Kidney epithelial cell (primary cell): ENCODE measurements around the gene RBBP4. TPM values are rescaled to one million over a fixed set of nuclear protein-coding genes. Genes with fewer than 3 reads are reported as not detected.

Source experiments
- DNase-seq: peaks from one replicate; pipeline ENCODE4 v3.0.0-alpha.2; 2010; ENCODE audit warnings: low read depth
- H3K27me3 ChIP-seq: 2 replicates; pipeline ENCODE4 v1.6.0; 2011; ENCODE audit warnings: low read length; ENCODE audit not compliant: control insufficient read depth, insufficient read depth
- H3K36me3 ChIP-seq: 2 replicates; pipeline ENCODE4 v1.5.1; 2011; ENCODE audit warnings: low read length; ENCODE audit not compliant: control insufficient read depth, insufficient read depth
- H3K4me3 ChIP-seq: 2 replicates; pipeline ENCODE4 v1.5.1; 2011; ENCODE audit warnings: low read depth, mild to moderate bottlenecking, control low read depth, low read length
- CTCF ChIP-seq: IDR thresholded peaks from 2 replicates; pipeline ENCODE4 v1.5.1; 2011; ENCODE audit warnings: mild to moderate bottlenecking, moderate library complexity, low read length, control low read depth, inconsistent platforms; ENCODE audit not compliant: insufficient read depth, poor library complexity, severe bottlenecking
- total RNA-seq: library from RNA; depleted of rRNA; stranded (reverse); fragments of >200 nt; gene quantifications from 2 replicates; pipeline ENCODE4 v1.2.3, GENCODE V29; 2015

RBBP4 gene
- total RNA-seq, 1 donor from 2014 or later, result 216 TPM

- H3K4me3 ChIP-seq, result peak within 1 kb of the TSS; percentile 73
- H3K27me3 ChIP-seq, result no peaks in the 10 kb centered on the region
- DNase-seq, result no peak
- no peak for TF ChIP-seq CTCF
- no peaks in the 10 kb centered on the region for H3K36me3 ChIP-seq
Observed at GRCh38 chr1:32702599-32703478, 51.8 kb downstream of the RBBP4 start, which contains the start of gene SYNC. Gene SYNC, minus strand, starts transcription at chr1:32702770. Its CDS starts 110 bp downstream, at chr1:32702660.

- Histone ChIP-seq H3K27me3 (no peaks in the 10 kb centered on the region), H3K4me3 (peak overlapping the region; percentile 73), H3K36me3 (no peaks in the 10 kb centered on the region)
- peak; percentile 84 for DNase-seq
- no peak for TF ChIP-seq CTCF
Observed at GRCh38 chr1:32703479-32704291, 52.7 kb downstream of the RBBP4 start.

GRCh38 chr1:32705516-32705915 is 54.5 kb downstream of the RBBP4 start:
- Histone ChIP-seq H3K4me3 (no peak overlapping the region), H3K36me3 (no peaks in the 10 kb centered on the region), H3K27me3 (no peaks in the 10 kb centered on the region)
- no peak for TF ChIP-seq CTCF
- DNase-seq, result no peak

GRCh38 chr1:32706491-32706890 is 55.5 kb downstream of the RBBP4 start:
- H3K27me3 ChIP-seq, result no peaks in the 10 kb centered on the region
- no peaks in the 10 kb centered on the region for H3K36me3 ChIP-seq
- no peak for TF ChIP-seq CTCF
- H3K4me3 ChIP-seq, result no peak overlapping the region
- no peak for DNase-seq

GRCh38 chr1:32709075-32709474 is 58.1 kb downstream of the RBBP4 start:
- DNase-seq, result no peak
- Histone ChIP-seq H3K36me3 (no peaks in the 10 kb centered on the region), H3K4me3 (no peak overlapping the region), H3K27me3 (no peaks in the 10 kb centered on the region)
- no peak for TF ChIP-seq CTCF
